Endometrium (tissue), 2 donors: ENCODE results near the gene HOXB4.

ENCODE experiments used
- FAIRE-seq: peaks from 2 replicates; lab custom pipeline; 2012; peaks lifted over from hg19 to GRCh38; lab: Jason Lieb, UNC
- donor health status: control.
- donor health status: control.

The HOXB4 gene

GRCh38 chr17:48571826-48572417, 6.2 kb downstream of the HOXB4 start:
- no peak for FAIRE-seq

- FAIRE-seq, result no peak
Observed at GRCh38 chr17:48571024-48571818, 6.9 kb downstream of the HOXB4 start.

- no peak for FAIRE-seq
Observed at GRCh38 chr17:48570325-48571023, 7.7 kb downstream of the HOXB4 start.

GRCh38 chr17:48569674-48570324, 8.4 kb downstream of the HOXB4 start:
- FAIRE-seq, result no peak

- no peak for FAIRE-seq
Observed at GRCh38 chr17:48569240-48569582, 8.9 kb downstream of the HOXB4 start.

GRCh38 chr17:48568499-48569239, 9.5 kb downstream of the HOXB4 start:
- FAIRE-seq, result no peak

GRCh38 chr17:48567646-48568354, 10.3 kb downstream of the HOXB4 start:
- FAIRE-seq, result no peak

GRCh38 chr17:48567209-48567608, 10.9 kb downstream of the HOXB4 start:
- FAIRE-seq, result no peak

- no peak for FAIRE-seq
Observed at GRCh38 chr17:48566717-48567116, 11.4 kb downstream of the HOXB4 start.

- FAIRE-seq, result no peak
Observed at GRCh38 chr17:48565925-48566710, 12.0 kb downstream of the HOXB4 start.

GRCh38 chr17:48565022-48565554, 13.1 kb downstream of the HOXB4 start:
- FAIRE-seq, result no peak

- FAIRE-seq, result no peak
Observed at GRCh38 chr17:48564188-48565021, 13.7 kb downstream of the HOXB4 start.

- FAIRE-seq, result no peak
Observed at GRCh38 chr17:48563867-48564187, 14.3 kb downstream of the HOXB4 start.

GRCh38 chr17:48563385-48563838, 14.7 kb downstream of the HOXB4 start:
- FAIRE-seq, result no peak

GRCh38 chr17:48562934-48563333, 15.2 kb downstream of the HOXB4 start:
- no peak for FAIRE-seq

GRCh38 chr17:48561884-48562810, 16.0 kb downstream of the HOXB4 start:
- no peak for FAIRE-seq

- no peak for FAIRE-seq
Observed at GRCh38 chr17:48559840-48560817, 18.0 kb downstream of the HOXB4 start.
